Astrocyte of the cerebellum (primary cell): ENCODE data around the gene EMP2.

Experiments
- DNase-seq: peaks from one replicate; pipeline ENCODE4 v3.0.0-alpha.2; 2011; ENCODE audit warnings: low read depth
- H3K4me3 ChIP-seq: 2 replicates; pipeline ENCODE4 v1.5.1; 2011; ENCODE audit warnings: mild to moderate bottlenecking, low read depth, low read length, moderate library complexity
- in situ Hi-C: cut with HindIII; loops from 2 replicates; pipeline ENCODE4 v1.10.0; 2017; ENCODE audit warnings: low sequenced_read_pairs
- TF ChIP-seq, protein P1 (sequence below): IDR thresholded peaks from 2 replicates; pipeline ENCODE4 v1.5.1; 2012; ENCODE audit warnings: low read length, low read depth, moderate library complexity, mild to moderate bottlenecking; ENCODE audit errors: missing control alignments

EMP2 gene

DNA sequence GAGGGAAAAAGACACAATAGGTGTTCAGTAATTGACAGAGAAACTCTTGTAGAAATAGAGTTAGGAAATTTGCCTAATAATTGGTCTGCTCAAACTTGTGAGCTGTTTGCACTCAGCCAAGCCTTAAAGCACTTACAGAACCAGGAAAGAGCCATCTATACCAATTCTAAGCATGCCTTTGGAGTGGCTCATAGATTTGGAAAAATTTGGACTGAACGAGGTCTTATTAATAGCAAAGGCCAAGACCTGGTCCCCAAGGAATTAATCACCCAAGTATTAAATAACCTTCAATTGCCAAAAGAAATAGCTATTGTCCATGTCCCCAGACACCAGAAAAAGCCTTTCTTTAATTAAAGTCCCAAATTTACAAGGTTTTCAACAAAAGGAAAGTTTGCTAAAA lies 90.3 kb downstream of the EMP2 start:
- DNase-seq, result no peak

GRCh38 chr16:10485698-10486382 lies 94.6 kb downstream of the EMP2 start:
- no peak overlapping the region for H3K4me3 ChIP-seq
- TF ChIP-seq, protein P1, sequence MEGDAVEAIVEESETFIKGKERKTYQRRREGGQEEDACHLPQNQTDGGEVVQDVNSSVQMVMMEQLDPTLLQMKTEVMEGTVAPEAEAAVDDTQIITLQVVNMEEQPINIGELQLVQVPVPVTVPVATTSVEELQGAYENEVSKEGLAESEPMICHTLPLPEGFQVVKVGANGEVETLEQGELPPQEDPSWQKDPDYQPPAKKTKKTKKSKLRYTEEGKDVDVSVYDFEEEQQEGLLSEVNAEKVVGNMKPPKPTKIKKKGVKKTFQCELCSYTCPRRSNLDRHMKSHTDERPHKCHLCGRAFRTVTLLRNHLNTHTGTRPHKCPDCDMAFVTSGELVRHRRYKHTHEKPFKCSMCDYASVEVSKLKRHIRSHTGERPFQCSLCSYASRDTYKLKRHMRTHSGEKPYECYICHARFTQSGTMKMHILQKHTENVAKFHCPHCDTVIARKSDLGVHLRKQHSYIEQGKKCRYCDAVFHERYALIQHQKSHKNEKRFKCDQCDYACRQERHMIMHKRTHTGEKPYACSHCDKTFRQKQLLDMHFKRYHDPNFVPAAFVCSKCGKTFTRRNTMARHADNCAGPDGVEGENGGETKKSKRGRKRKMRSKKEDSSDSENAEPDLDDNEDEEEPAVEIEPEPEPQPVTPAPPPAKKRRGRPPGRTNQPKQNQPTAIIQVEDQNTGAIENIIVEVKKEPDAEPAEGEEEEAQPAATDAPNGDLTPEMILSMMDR, result no peak
- no peak for DNase-seq
- in situ Hi-C loops, result no loop called here

More for the DNA sequence above, 90.3 kb downstream of the EMP2 start:
- TF ChIP-seq, protein P1, result no peak
- no peak overlapping the region for H3K4me3 ChIP-seq
- in situ Hi-C loops, result no loop called here

GRCh38 chr16:10485159-10485558 lies 95.2 kb downstream of the EMP2 start:
- in situ Hi-C loops, result no loop called here
- TF ChIP-seq, protein P1, result no peak
- DNase-seq, result no peak
- H3K4me3 ChIP-seq, result no peak overlapping the region

DNA sequence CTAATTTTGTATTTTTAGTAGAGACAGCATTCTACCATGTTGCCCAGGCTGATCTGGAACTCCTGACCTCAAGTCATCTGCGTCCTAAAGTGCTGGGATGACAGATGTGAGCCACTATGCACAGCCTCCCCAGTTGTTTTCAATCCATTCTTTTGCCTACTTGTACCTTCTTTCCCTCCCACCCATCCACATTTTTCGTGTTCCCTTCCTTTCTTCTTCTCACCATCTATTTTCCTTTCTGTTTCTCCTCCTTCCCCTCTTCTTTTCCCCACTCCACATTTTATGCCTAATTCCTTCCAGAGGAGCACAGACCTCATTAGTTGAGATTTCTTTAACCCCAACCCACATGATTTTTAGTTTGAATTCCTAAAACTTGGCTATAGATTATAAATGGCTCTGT lies 100.2 kb downstream of the EMP2 start:
- no peak for DNase-seq
- in situ Hi-C loops, result no loop called here
- H3K4me3 ChIP-seq, result no peak overlapping the region
- TF ChIP-seq, protein P1, result no peak
